ENCODE data around the gene MT2A.

- TF ChIP-seq EZH2 (IDR thresholded peaks at IDR 0.05; ENCODE audit: borderline replicate concordance, insufficient read depth, low read length, poor library complexity, severe bottlenecking): no peak
- no peak for TF ChIP-seq POLR2AphosphoS5 (IDR thresholded peaks at IDR 0.05)
- TF ChIP-seq MXI1 (conservative IDR thresholded peaks at IDR 0.05; ENCODE audit: poor library complexity, severe bottlenecking): no peak
- no peak for TF ChIP-seq RAD21 (conservative IDR thresholded peaks at IDR 0.05)
- no peak for TF ChIP-seq REST (IDR thresholded peaks at IDR 0.05; ENCODE audit: borderline replicate concordance)
- TF ChIP-seq, protein P1, sequence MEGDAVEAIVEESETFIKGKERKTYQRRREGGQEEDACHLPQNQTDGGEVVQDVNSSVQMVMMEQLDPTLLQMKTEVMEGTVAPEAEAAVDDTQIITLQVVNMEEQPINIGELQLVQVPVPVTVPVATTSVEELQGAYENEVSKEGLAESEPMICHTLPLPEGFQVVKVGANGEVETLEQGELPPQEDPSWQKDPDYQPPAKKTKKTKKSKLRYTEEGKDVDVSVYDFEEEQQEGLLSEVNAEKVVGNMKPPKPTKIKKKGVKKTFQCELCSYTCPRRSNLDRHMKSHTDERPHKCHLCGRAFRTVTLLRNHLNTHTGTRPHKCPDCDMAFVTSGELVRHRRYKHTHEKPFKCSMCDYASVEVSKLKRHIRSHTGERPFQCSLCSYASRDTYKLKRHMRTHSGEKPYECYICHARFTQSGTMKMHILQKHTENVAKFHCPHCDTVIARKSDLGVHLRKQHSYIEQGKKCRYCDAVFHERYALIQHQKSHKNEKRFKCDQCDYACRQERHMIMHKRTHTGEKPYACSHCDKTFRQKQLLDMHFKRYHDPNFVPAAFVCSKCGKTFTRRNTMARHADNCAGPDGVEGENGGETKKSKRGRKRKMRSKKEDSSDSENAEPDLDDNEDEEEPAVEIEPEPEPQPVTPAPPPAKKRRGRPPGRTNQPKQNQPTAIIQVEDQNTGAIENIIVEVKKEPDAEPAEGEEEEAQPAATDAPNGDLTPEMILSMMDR (IDR thresholded peaks at IDR 0.05; ENCODE audit: poor library complexity, severe bottlenecking): no peak
- TF ChIP-seq TAF1 (IDR thresholded peaks at IDR 0.05; ENCODE audit: low read depth): no peak
- no peak for TF ChIP-seq SMC3 (conservative IDR thresholded peaks at IDR 0.05; ENCODE audit: poor library complexity)
- TF ChIP-seq EP300 (conservative IDR thresholded peaks at IDR 0.05; ENCODE audit: poor library complexity, severe bottlenecking): no peak
These were observed 31.7 kb downstream of the MT2A start for GRCh38 chr16:56640076-56640475.

All from neural cell (in vitro differentiated cells).